Sciatic nerve (tissue), 2 donors: Measurements from ENCODE around the gene NEU1. TPM values are rescaled to one million over a fixed set of nuclear protein-coding genes. Genes with fewer than 3 reads are reported as not detected.
A peak's percentile ranks its signal among the peaks of the same experiment; 100 is the strongest.

Experiments used
- ATAC-seq: fragments of 200-7000 bp; cut with Tn5 transposase; one replicate; pipeline ENCODE4 v1.9.1; 2020; ENCODE audit warnings: mild to moderate bottlenecking, moderate library complexity
- DNase-seq: peaks from one replicate; pipeline ENCODE4 v3.0.0-alpha.2; 2020; ENCODE audit warnings: low spot score
- intact Hi-C: fragments of 100-400 bp; cut with DNase I; formaldehyde crosslinking; loops from one replicate; pipeline ENCODE4 v1.14.2; 2022
- total RNA-seq: library from RNA; stranded (reverse); fragmentation: NEBNext Ultra II Directional; extraction: Animal tissue kit (Norgen Biotek cat#: 25700); gene quantifications from one replicate; pipeline ENCODE4 v1.2.1, GENCODE V29; 2021
- donor health status: DM: no; HTN: no; CAD: no.
- donor health status: DM: no; HTN: no; CAD: no.

Gene NEU1
- total RNA-seq, 1 donor from 2014 or later: 22.1 TPM

- peak; percentile 92 for DNase-seq
- ATAC-seq: peak; percentile 78
- intact Hi-C loops: loop anchor here (10.0 kb wide), 1 partner anchor 163 kb away; the partner anchor contains the start of gene CLIC1
These were observed 35.2 kb upstream of the NEU1 start, which contains the start of gene EHMT2 for GRCh38 chr6:31897612-31898382. EHMT2 (minus strand) TSS chr6:31897698; CDS start chr6:31897677, 21 bp downstream.

- ATAC-seq: no peak
- intact Hi-C loops: loop anchor here (10.0 kb wide), 1 partner anchor 162 kb away; the partner anchor contains the start of gene CLIC1
- DNase-seq: no peak
These were observed 34.4 kb upstream of the NEU1 start for GRCh38 chr6:31896856-31897611.

GRCh38 chr6:31896493-31896855 is 33.9 kb upstream of the NEU1 start:
- ATAC-seq (no peak), DNase-seq (no peak)
- intact Hi-C loops: loop anchor here (10.0 kb wide), 1 partner anchor 162 kb away; the partner anchor contains the start of gene CLIC1

GRCh38 chr6:31892821-31893220 is 30.2 kb upstream of the NEU1 start:
- intact Hi-C loops: loop anchor here (10.0 kb wide), 1 partner anchor 158 kb away; the partner anchor contains the start of gene CLIC1
- DNase-seq (no peak), ATAC-seq (no peak)

- ATAC-seq: no peak
- DNase-seq: no peak
- intact Hi-C loops: no loop called here
These were observed 26.8 kb upstream of the NEU1 start for GRCh38 chr6:31889331-31889972.

GRCh38 chr6:31888276-31889258 is 25.9 kb upstream of the NEU1 start:
- intact Hi-C loops: no loop called here
- ATAC-seq (peak; percentile 30), DNase-seq (peak; percentile 79)

GRCh38 chr6:31887173-31888007 is 24.8 kb upstream of the NEU1 start:
- intact Hi-C loops: no loop called here
- ATAC-seq: no peak
- no peak for DNase-seq

GRCh38 chr6:31886541-31886991 is 23.9 kb upstream of the NEU1 start:
- intact Hi-C loops: no loop called here
- ATAC-seq: no peak
- DNase-seq: no peak

- no peak for ATAC-seq
- intact Hi-C loops: no loop called here
- DNase-seq: no peak
These were observed 22.0 kb upstream of the NEU1 start for GRCh38 chr6:31884528-31885035.

- ATAC-seq (no peak), DNase-seq (no peak)
- intact Hi-C loops: no loop called here
These were observed 21.1 kb upstream of the NEU1 start for GRCh38 chr6:31883676-31884075.

- intact Hi-C loops: no loop called here
- DNase-seq (no peak), ATAC-seq (no peak)
These were observed 19.7 kb upstream of the NEU1 start for GRCh38 chr6:31882344-31882743.

GRCh38 chr6:31881136-31881859 is 18.7 kb upstream of the NEU1 start:
- no peak for ATAC-seq
- intact Hi-C loops: no loop called here

GRCh38 chr6:31880616-31881015 is 18.0 kb upstream of the NEU1 start:
- ATAC-seq (no peak), DNase-seq (no peak)
- intact Hi-C loops: no loop called here

More at GRCh38 chr6:31881136-31881859, 18.7 kb upstream of the NEU1 start:
- DNase-seq: no peak

- ATAC-seq (no peak), DNase-seq (no peak)
- intact Hi-C loops: no loop called here
These were observed 17.3 kb upstream of the NEU1 start for GRCh38 chr6:31879901-31880300.

GRCh38 chr6:31879143-31879542 is 16.5 kb upstream of the NEU1 start:
- intact Hi-C loops: no loop called here
- ATAC-seq: no peak

GRCh38 chr6:31878726-31879125 is 16.1 kb upstream of the NEU1 start, which contains the start of gene SLC44A4:
SLC44A4 (minus strand) TSS chr6:31878997; CDS start chr6:31878980, 17 bp downstream.
- DNase-seq: no peak
- no peak for ATAC-seq
- intact Hi-C loops: no loop called here

More at GRCh38 chr6:31879143-31879542, 16.5 kb upstream of the NEU1 start:
- no peak for DNase-seq
